ENCODE results near the gene CYTH1. TPM values are rescaled to one million over a fixed set of nuclear protein-coding genes. Genes with fewer than 3 reads are reported as not detected.

Gene CYTH1
- total RNA-seq, 4 donors from 2014 or later: 103 to 156 (median 142) TPM

DNA sequence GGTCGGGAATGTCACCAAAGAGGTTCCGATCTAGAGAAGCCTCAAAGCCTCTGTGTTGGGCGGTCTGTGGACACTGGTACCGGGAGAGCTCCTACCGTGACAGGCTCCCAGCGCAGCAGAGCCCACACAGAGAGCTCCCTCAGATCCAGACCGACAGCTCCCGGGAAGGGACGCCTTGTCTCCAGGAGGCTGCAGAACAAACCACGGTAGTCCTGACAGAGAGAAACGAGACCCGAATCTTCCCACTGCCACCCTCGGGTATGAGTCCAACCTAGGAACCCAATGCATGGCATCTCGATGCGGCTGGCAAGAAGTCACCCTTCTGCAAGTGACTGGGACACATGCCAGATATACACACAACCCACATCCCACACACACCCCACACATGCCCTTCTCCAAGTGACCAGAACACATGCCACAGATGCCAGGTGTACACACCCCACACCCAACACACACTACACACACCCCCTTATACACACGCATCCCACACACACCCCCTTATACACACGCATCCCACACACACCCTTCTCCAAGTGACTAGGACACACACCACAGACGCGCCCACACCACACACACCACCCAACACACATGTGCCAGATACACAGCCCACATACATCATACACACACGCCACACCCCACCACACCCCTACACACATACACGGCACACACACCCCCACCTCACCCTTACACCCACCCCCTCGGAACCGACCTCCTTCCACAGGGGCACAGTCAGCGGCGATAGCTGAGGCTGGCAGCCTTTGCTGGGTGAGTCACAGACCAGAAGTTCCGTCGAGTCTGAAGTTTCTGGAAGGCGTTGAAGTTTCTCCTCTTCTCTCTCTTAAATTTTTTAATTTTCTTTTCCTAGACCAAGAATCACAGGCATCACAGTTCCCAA lies 15.9 kb upstream of the CYTH1 start:
- TF ChIP-seq, protein P1, sequence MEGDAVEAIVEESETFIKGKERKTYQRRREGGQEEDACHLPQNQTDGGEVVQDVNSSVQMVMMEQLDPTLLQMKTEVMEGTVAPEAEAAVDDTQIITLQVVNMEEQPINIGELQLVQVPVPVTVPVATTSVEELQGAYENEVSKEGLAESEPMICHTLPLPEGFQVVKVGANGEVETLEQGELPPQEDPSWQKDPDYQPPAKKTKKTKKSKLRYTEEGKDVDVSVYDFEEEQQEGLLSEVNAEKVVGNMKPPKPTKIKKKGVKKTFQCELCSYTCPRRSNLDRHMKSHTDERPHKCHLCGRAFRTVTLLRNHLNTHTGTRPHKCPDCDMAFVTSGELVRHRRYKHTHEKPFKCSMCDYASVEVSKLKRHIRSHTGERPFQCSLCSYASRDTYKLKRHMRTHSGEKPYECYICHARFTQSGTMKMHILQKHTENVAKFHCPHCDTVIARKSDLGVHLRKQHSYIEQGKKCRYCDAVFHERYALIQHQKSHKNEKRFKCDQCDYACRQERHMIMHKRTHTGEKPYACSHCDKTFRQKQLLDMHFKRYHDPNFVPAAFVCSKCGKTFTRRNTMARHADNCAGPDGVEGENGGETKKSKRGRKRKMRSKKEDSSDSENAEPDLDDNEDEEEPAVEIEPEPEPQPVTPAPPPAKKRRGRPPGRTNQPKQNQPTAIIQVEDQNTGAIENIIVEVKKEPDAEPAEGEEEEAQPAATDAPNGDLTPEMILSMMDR (IDR thresholded peaks at IDR 0.05): no peak
- no peak for TF ChIP-seq POLR2AphosphoS5 (IDR thresholded peaks at IDR 0.05)
- no peak for TF ChIP-seq EP300 (IDR thresholded peaks at IDR 0.05; ENCODE audit: low read depth)
- no peak for TF ChIP-seq POLR2A (IDR thresholded peaks at IDR 0.05)
- no peak overlapping the region for H3K27ac ChIP-seq
- in situ Hi-C loops (cut with MboI; ENCODE audit: low pct_ligation_motif_present in 1 of 4, low pct_unique_long_range_greater_than_20kb in 1 of 4, low sequenced_read_pairs in 3 of 4) (no loop called here), intact Hi-C loops (cut with DNase I; ENCODE audit: low total_unique reads) (loop anchor here (5.0 kb wide), 1 partner anchor 301 kb away; no protein-coding TSS in a partner anchor)
- peaks cover 0 to 32% (median 11%) of the 10 kb centered on the region in 4 donors for H3K36me3 ChIP-seq
- 86 to 88% methylated on average over 12 to 28 of the region's 28 CpGs for WGBS, 2 donors (ENCODE audit: low coverage in 1 of 2)
- no peaks in the 10 kb centered on the region for H3K9me3 ChIP-seq
- no peaks in the 10 kb centered on the region for H3K27me3 ChIP-seq
- no peak overlapping the region for H3K4me3 ChIP-seq
- no peaks in the 10 kb centered on the region for H3K4me1 ChIP-seq
- DNase-seq: no peak

- no peak for DNase-seq
- TF ChIP-seq, protein P1 (IDR thresholded peaks at IDR 0.05): no peak
- TF ChIP-seq POLR2AphosphoS5 (IDR thresholded peaks at IDR 0.05) (no peak), POLR2A (IDR thresholded peaks at IDR 0.05) (no peak), EP300 (IDR thresholded peaks at IDR 0.05; ENCODE audit: low read depth) (no peak)
- no peaks in the 10 kb centered on the region for H3K27me3 ChIP-seq
- no peaks in the 10 kb centered on the region for H3K9me3 ChIP-seq
- H3K27ac ChIP-seq: no peak overlapping the region
- intact Hi-C loops (cut with DNase I; ENCODE audit: low total_unique reads): loop anchor here (5.0 kb wide), 1 partner anchor 300 kb away; no protein-coding TSS in a partner anchor
- in situ Hi-C loops (cut with MboI; ENCODE audit: low pct_ligation_motif_present in 1 of 4, low pct_unique_long_range_greater_than_20kb in 1 of 4, low sequenced_read_pairs in 3 of 4): no loop called here
- H3K36me3 ChIP-seq: peaks cover 0 to 32% (median 8%) of the 10 kb centered on the region in 4 donors
- H3K4me3 ChIP-seq: no peak overlapping the region
- H3K4me1 ChIP-seq: no peaks in the 10 kb centered on the region
- 87% methylated on average over 11 of the region's 11 CpGs; no CpG with 5 or more reads in 1 of the 2 donors for WGBS, 2 donors (ENCODE audit: low coverage in 1 of 2)
These were observed 15.1 kb upstream of the CYTH1 start for GRCh38 chr17:78797213-78797612.

GRCh38 chr17:78796517-78796900 lies 14.4 kb upstream of the CYTH1 start:
- WGBS, 2 donors (ENCODE audit: low coverage in 1 of 2): 87% methylated on average over 11 of the region's 11 CpGs; no CpG with 5 or more reads in 1 of the 2 donors
- Histone ChIP-seq H3K27ac (no peak overlapping the region), H3K4me1 (peaks cover 0 to 3% (median 0%) of the 10 kb centered on the region in 4 donors), H3K4me3 (no peak overlapping the region), H3K36me3 (peaks cover 0 to 32% (median 8%) of the 10 kb centered on the region in 4 donors), H3K27me3 (no peaks in the 10 kb centered on the region), H3K9me3 (no peaks in the 10 kb centered on the region)
- no peak for DNase-seq
- intact Hi-C loops (cut with DNase I; ENCODE audit: low total_unique reads): loop anchor here (5.0 kb wide), 1 partner anchor 299 kb away; no protein-coding TSS in a partner anchor
- TF ChIP-seq POLR2AphosphoS5 (IDR thresholded peaks at IDR 0.05) (no peak), POLR2A (IDR thresholded peaks at IDR 0.05) (no peak)
- in situ Hi-C loops (cut with MboI; ENCODE audit: low pct_ligation_motif_present in 1 of 4, low pct_unique_long_range_greater_than_20kb in 1 of 4, low sequenced_read_pairs in 3 of 4): no loop called here

DNA sequence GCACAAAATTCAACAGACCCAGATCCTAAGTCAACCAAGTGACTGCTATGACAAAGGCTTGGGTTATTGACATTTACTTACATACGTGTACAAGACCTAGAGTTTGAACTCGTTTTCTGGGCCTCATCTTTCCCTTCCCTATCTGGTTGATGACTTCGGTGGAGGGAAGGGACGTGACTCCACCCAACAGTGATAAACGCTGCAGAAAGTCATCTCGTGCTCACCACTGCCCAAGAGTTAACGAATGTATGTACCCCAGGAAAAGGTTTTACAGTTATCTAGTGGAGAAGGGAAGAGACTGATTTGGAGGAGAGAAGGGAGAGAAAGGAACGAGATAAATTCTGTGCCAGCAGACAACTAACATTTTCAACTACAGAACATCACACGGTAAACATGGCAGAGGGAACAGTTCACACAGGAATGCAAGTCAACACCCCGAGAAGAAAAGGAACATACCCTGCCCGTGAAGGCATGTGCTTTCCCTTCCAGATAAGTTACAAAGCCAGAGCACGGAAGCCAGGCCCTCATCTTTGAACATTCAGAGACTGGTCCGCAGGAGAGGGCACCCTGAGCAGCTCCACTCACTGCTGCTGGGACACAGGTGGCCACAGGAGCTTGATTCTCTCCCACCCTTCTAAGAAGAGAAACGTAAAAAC lies 13.9 kb upstream of the CYTH1 start:
- WGBS, 2 donors (ENCODE audit: low coverage in 1 of 2): 85 to 87% methylated on average over 7 to 14 of the region's 14 CpGs
- H3K27me3 ChIP-seq: no peaks in the 10 kb centered on the region
- H3K4me3 ChIP-seq: no peak overlapping the region
- TF ChIP-seq POLR2A (IDR thresholded peaks at IDR 0.05) (no peak), EP300 (IDR thresholded peaks at IDR 0.05; ENCODE audit: low read depth) (no peak), POLR2AphosphoS5 (IDR thresholded peaks at IDR 0.05) (no peak)
- TF ChIP-seq, protein P1 (IDR thresholded peaks at IDR 0.05): no peak
- peaks cover 0 to 8% (median 0%) of the 10 kb centered on the region in 4 donors for H3K4me1 ChIP-seq
- in situ Hi-C loops (cut with MboI; ENCODE audit: low pct_ligation_motif_present in 1 of 4, low pct_unique_long_range_greater_than_20kb in 1 of 4, low sequenced_read_pairs in 3 of 4): no loop called here
- peaks cover 0 to 32% (median 8%) of the 10 kb centered on the region in 4 donors for H3K36me3 ChIP-seq
- H3K9me3 ChIP-seq: no peaks in the 10 kb centered on the region
- intact Hi-C loops (cut with DNase I; ENCODE audit: low total_unique reads): loop anchor here (5.0 kb wide), 1 partner anchor 299 kb away; no protein-coding TSS in a partner anchor
- no peak for DNase-seq
- no peak overlapping the region for H3K27ac ChIP-seq
